ENCODE results near the gene RBM19. TPM values are rescaled to one million over a fixed set of nuclear protein-coding genes. Genes with fewer than 3 reads are reported as not detected.

Gene RBM19
- total and polyA plus RNA-seq, 10 donors: 13.6 to 46.7 (median 34.5) TPM

DNA sequence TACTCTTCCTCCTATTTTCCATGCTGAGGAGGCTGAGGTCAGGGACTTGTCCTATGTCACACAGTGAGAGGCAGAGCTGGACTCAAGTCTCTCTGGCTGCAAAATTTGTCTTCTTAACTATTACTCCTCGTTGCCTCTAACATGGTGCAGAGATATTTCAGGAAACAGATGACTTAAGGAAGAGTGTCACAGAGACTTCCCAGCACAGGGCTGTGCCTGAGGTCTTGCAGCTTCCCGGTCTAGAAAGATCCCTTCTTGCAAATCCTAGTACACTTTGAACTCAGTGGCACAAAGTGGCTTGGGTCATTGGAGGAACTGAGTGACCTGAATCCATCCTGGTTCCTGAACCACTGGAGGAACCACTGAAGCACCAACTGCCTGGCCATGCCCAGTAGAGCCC is 17.1 kb upstream of the RBM19 start:
- peaks cover 0 to 57% (median 3%) of the 10 kb centered on the region in 7 donors for H3K27me3 ChIP-seq (replicated peaks in 1 of 7)
- no peaks in the 10 kb centered on the region for H3K9me3 ChIP-seq
- no peak overlapping the region for H3K27ac ChIP-seq
- H3K4me3 ChIP-seq: no peak overlapping the region
- WGBS, 5 donors: 15 to 55% (median 42%) methylated on average over 2 of the region's 2 CpGs
- intact Hi-C loops (cut with DNase I; ENCODE audit: low total_unique reads): no loop called here
- no peaks in the 10 kb centered on the region for H3K36me3 ChIP-seq
- H3K4me1 ChIP-seq: no peaks in the 10 kb centered on the region
- TF ChIP-seq POLR2A (IDR thresholded peaks at IDR 0.05) (no peak), CTCF (IDR thresholded peaks at IDR 0.05 in 8 of 11, conservative IDR thresholded peaks at IDR 0.05 in 3 of 11) (no peak), POLR2AphosphoS5 (IDR thresholded peaks at IDR 0.05) (no peak)
- DNase-seq: no peak

GRCh38 chr12:113981876-113982275 is 15.8 kb upstream of the RBM19 start:
- H3K36me3 ChIP-seq: no peaks in the 10 kb centered on the region
- H3K27ac ChIP-seq: no peak overlapping the region
- peaks cover 0 to 58% (median 8%) of the 10 kb centered on the region in 7 donors for H3K27me3 ChIP-seq (replicated peaks in 1 of 7)
- no peak for DNase-seq
- intact Hi-C loops (cut with DNase I; ENCODE audit: low total_unique reads): no loop called here
- H3K9me3 ChIP-seq: no peaks in the 10 kb centered on the region
- no peak for TF ChIP-seq CTCF (IDR thresholded peaks at IDR 0.05 in 8 of 11, conservative IDR thresholded peaks at IDR 0.05 in 3 of 11)
- no peak for TF ChIP-seq POLR2A (IDR thresholded peaks at IDR 0.05)
- no peak for TF ChIP-seq POLR2AphosphoS5 (IDR thresholded peaks at IDR 0.05)
- WGBS, 5 donors: 83 to 94% (median 90%) methylated on average over 2 to 3 of the region's 3 CpGs
- no peaks in the 10 kb centered on the region for H3K4me1 ChIP-seq
- H3K4me3 ChIP-seq: no peak overlapping the region

DNA sequence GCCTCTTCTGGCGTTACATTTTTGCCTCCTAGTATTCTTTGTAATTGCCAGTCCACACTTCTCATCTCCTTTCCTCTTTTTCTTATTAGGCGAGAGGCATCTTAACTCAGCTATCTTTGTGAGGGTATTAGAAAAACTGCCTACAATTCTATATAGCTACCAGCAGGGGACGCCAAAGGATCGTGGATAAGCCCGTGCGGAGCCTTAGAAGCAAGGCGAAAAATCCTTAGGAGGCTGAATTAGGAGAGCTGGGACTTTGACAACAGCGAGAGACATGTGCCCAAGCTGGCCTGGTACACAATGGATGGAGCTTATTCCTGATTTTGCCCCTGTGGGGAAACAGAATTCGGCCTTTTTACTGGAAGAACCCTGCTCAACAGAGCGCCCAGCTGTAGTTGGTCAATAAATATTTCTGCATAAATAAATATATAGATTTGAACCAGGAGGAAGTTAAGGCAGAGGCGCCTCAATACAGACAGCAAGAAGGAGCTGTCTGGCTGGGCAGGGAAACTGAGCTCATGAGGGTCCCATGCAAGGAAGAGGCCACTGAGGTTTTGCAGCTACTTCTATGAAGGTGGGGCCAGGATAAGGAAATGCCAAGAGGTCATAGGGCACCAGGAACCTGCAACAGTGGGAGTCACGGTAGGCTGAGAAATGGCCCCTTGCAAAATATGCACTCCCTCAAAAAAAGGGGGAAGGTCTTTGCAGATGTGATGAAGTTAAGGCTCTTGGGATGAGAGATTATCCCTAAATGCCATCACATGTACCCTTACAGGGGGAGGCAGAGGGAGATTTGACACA is 14.6 kb upstream of the RBM19 start:
- Histone ChIP-seq H3K27me3 (replicated peaks in 1 of 7) (peaks cover 0 to 62% (median 9%) of the 10 kb centered on the region in 7 donors), H3K4me3 (no peak overlapping the region), H3K27ac (no peak overlapping the region), H3K9me3 (no peaks in the 10 kb centered on the region), H3K36me3 (no peaks in the 10 kb centered on the region), H3K4me1 (no peaks in the 10 kb centered on the region)
- no peak for DNase-seq
- WGBS, 5 donors: 15 to 20% (median 17%) methylated on average over 12 of the region's 12 CpGs
- intact Hi-C loops (cut with DNase I; ENCODE audit: low total_unique reads): no loop called here
- no peak for TF ChIP-seq POLR2A (IDR thresholded peaks at IDR 0.05)
- TF ChIP-seq CTCF (IDR thresholded peaks at IDR 0.05 in 8 of 11, conservative IDR thresholded peaks at IDR 0.05 in 3 of 11): peak; percentile 8 to 79 (median 69)

DNA sequence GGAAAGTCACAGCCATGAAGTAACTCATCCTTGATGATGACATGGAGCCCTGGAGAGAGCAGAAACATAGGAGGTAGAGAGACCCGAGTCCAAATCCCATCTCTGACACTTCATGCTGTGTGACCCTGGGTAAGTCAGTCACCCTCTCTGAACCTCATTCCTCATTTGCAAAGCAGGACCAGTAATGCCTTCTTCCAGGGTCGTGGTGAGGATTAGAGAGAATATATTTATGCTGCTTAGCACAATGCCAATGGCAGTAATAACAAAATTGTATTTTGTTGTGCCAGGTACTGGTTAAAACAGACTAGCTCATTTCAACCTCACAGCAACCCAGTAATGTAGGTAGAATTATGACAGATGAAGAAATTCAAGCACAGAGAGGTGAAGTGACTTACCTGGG is 13.9 kb upstream of the RBM19 start:
- H3K27ac ChIP-seq: no peak overlapping the region
- TF ChIP-seq POLR2A (IDR thresholded peaks at IDR 0.05): no peak
- TF ChIP-seq POLR2AphosphoS5 (IDR thresholded peaks at IDR 0.05): no peak
- TF ChIP-seq CTCF (IDR thresholded peaks at IDR 0.05 in 8 of 11, conservative IDR thresholded peaks at IDR 0.05 in 3 of 11): no peak
- H3K9me3 ChIP-seq: no peaks in the 10 kb centered on the region
- no peaks in the 10 kb centered on the region for H3K36me3 ChIP-seq
- DNase-seq: no peak
- WGBS, 5 donors: 55 to 73% (median 60%) methylated on average over 2 of the region's 2 CpGs
- peaks cover 0 to 69% (median 9%) of the 10 kb centered on the region in 7 donors for H3K27me3 ChIP-seq (replicated peaks in 1 of 7)
- no peak overlapping the region for H3K4me3 ChIP-seq
- intact Hi-C loops (cut with DNase I; ENCODE audit: low total_unique reads): no loop called here
- no peaks in the 10 kb centered on the region for H3K4me1 ChIP-seq
